ENCODE data around the gene FBXL19. TPM values are rescaled to one million over a fixed set of nuclear protein-coding genes. Genes with fewer than 3 reads are reported as not detected.

FBXL19 gene
- polyA plus RNA-seq, 2 of the 4 experiments (the other 2 are of a cell fraction) = 5.6 to 21.5 TPM

GRCh38 chr16:30886145-30886544, 37.2 kb upstream of the FBXL19 start:
- no peaks in the 10 kb centered on the region for H3K4me1 ChIP-seq
- TF ChIP-seq HEYL (CRISPR knock-in tag; IDR thresholded peaks at IDR 0.05) (no peak), SREBF2 (IDR thresholded peaks at IDR 0.05) (no peak), BCL3 (IDR thresholded peaks at IDR 0.05) (no peak), GATA3 (IDR thresholded peaks at IDR 0.05; ENCODE audit: borderline replicate concordance) (no peak), SMC3 (IDR thresholded peaks at IDR 0.05) (no peak), ZSCAN20 (CRISPR knock-in tag; IDR thresholded peaks at IDR 0.05) (no peak), NR3C1 (IDR thresholded peaks at IDR 0.05) (no peak), RARB (CRISPR knock-in tag; IDR thresholded peaks at IDR 0.05) (no peak), POLR2A (IDR thresholded peaks at IDR 0.05; ENCODE audit: low read length) (no peak)
- TF ChIP-seq, protein P1, sequence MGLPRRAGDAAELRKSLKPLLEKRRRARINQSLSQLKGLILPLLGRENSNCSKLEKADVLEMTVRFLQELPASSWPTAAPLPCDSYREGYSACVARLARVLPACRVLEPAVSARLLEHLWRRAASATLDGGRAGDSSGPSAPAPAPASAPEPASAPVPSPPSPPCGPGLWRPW (IDR thresholded peaks at IDR 0.05) = no peak
- H3K9me3 ChIP-seq = no peaks in the 10 kb centered on the region
- H3K4me2 ChIP-seq = no peak overlapping the region
- no peak overlapping the region for H3K4me3 ChIP-seq
- FAIRE-seq (no peak), DNase-seq (ENCODE audit: low read depth in 1 of 2, low spot score in 1 of 2) (no peak), ATAC-seq (no peak)
- 73% methylated on average over 1 of the region's 1 CpG for WGBS (ENCODE audit: missing lambda C conversion rate)
- H3K27ac ChIP-seq = no peak overlapping the region
- ChIA-PET POLR2A (interaction anchor here (2.5 kb wide), 1 partner anchor 11 kb away, joined by 9 read pairs; no protein-coding TSS in a partner anchor), CTCF (interaction anchor here (0.6 to 2.6 kb wide), 5 partner anchors 9 to 72 kb away, joined by 3 to 15 read pairs (median 4); no protein-coding TSS in a partner anchor)

DNA sequence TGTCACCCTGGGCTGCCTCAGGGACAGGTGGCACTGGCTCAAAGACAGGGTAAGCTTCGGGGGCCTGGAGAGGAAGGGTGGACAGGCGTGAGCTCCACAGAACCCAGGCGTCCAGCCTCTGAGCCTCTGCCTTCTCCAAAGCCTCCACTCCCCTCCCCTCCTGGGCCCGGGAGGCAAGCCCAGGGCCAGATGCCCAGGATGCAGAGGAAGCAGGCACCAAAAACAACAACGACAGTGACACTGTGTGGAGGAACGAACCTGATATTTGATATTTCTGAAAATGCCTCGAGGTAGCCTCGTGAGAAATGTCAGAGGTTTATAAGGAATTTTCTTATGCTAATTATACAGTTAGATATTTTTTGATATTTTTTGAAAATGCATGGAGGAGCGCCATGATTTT, 35.4 kb upstream of the FBXL19 start:
- H3K4me3 ChIP-seq = no peak overlapping the region
- H3K9me3 ChIP-seq = no peaks in the 10 kb centered on the region
- no peak for FAIRE-seq
- no peak overlapping the region for H3K27ac ChIP-seq
- TF ChIP-seq JUNB (IDR thresholded peaks at IDR 0.05) (no peak), USF2 (IDR thresholded peaks at IDR 0.05) (no peak), CEBPB (IDR thresholded peaks at IDR 0.05) (no peak), TFCP2L1 (CRISPR knock-in tag; IDR thresholded peaks at IDR 0.05) (no peak), TP53 (CRISPR knock-in tag; IDR thresholded peaks at IDR 0.05) (no peak), HOXB5 (CRISPR knock-in tag; IDR thresholded peaks at IDR 0.05) (no peak), CHD2 (IDR thresholded peaks at IDR 0.05; ENCODE audit: low read length, partially characterized antibody) (no peak), EHMT2 (IDR thresholded peaks at IDR 0.05; ENCODE audit: low read depth) (no peak), ESRRA (IDR thresholded peaks at IDR 0.05; ENCODE audit: borderline replicate concordance, low read length) (no peak), PHF8 (IDR thresholded peaks at IDR 0.05; ENCODE audit: borderline replicate concordance, low read depth) (no peak), E2F6 (IDR thresholded peaks at IDR 0.05; ENCODE audit: borderline replicate concordance, low read depth) (no peak), MAZ (IDR thresholded peaks at IDR 0.05; ENCODE audit: borderline replicate concordance, low read depth, low read length) (no peak), BCL3 (IDR thresholded peaks at IDR 0.05) (no peak), RFX5 (IDR thresholded peaks at IDR 0.05) (no peak), HDAC2 (IDR thresholded peaks at IDR 0.05) (no peak)
- TF ChIP-seq, protein P2, sequence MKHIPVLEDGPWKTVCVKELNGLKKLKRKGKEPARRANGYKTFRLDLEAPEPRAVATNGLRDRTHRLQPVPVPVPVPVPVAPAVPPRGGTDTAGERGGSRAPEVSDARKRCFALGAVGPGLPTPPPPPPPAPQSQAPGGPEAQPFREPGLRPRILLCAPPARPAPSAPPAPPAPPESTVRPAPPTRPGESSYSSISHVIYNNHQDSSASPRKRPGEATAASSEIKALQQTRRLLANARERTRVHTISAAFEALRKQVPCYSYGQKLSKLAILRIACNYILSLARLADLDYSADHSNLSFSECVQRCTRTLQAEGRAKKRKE (CRISPR knock-in tag; IDR thresholded peaks at IDR 0.05; ENCODE audit: low read depth) = no peak
- TF ChIP-seq, protein P3, sequence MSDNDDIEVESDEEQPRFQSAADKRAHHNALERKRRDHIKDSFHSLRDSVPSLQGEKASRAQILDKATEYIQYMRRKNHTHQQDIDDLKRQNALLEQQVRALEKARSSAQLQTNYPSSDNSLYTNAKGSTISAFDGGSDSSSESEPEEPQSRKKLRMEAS (IDR thresholded peaks at IDR 0.05) = no peak
- ChIA-PET POLR2A (no interaction called here), CTCF (interaction anchor here (0.6 to 2.6 kb wide), 3 partner anchors 14 to 565 kb away, joined by 3 to 15 read pairs (median 3); no protein-coding TSS in a partner anchor)
- WGBS (ENCODE audit: missing lambda C conversion rate) = 87% methylated on average over 9 of the region's 9 CpGs
- H3K4me2 ChIP-seq = no peak overlapping the region
- H3K4me1 ChIP-seq = peaks cover 3% of the 10 kb centered on the region; the same call in 2 of the 3 replicates
- ATAC-seq = no peak
- no peak for DNase-seq (ENCODE audit: low read depth in 1 of 2, low spot score in 1 of 2)

All from A549 (cell line).